Measurements from ENCODE around the gene RBM18.

GRCh38 chr9:122261469-122261881, 3.2 kb downstream of the RBM18 start:
- TF ChIP-seq, protein P1, sequence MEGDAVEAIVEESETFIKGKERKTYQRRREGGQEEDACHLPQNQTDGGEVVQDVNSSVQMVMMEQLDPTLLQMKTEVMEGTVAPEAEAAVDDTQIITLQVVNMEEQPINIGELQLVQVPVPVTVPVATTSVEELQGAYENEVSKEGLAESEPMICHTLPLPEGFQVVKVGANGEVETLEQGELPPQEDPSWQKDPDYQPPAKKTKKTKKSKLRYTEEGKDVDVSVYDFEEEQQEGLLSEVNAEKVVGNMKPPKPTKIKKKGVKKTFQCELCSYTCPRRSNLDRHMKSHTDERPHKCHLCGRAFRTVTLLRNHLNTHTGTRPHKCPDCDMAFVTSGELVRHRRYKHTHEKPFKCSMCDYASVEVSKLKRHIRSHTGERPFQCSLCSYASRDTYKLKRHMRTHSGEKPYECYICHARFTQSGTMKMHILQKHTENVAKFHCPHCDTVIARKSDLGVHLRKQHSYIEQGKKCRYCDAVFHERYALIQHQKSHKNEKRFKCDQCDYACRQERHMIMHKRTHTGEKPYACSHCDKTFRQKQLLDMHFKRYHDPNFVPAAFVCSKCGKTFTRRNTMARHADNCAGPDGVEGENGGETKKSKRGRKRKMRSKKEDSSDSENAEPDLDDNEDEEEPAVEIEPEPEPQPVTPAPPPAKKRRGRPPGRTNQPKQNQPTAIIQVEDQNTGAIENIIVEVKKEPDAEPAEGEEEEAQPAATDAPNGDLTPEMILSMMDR (IDR thresholded peaks at IDR 0.05): no peak
- no peak for TF ChIP-seq POLR2A (IDR thresholded peaks at IDR 0.05)

Data from esophagus squamous epithelium (tissue), 4 donors.